K562 (cell line): ENCODE results near the gene RNU6-9. TPM values are rescaled to one million over a fixed set of nuclear protein-coding genes. Genes with fewer than 3 reads are reported as not detected.

Experiments
- ATAC-seq: fragments of 200-7000 bp; cut with Tn5 transposase; 3 replicates; pipeline ENCODE4 v1.9.1; 2020; ENCODE audit warnings: moderate library complexity
- BruUV-seq: library from RNA; stranded (reverse); fragments of 400-500 nt; replicated peaks from 2 replicates; lab custom pipeline; 2021; lab: Mats Ljungman, UMichigan
- CTCF ChIA-PET: fragments of 300-600 bp; formaldehyde crosslinking; extraction: SDS; loops from one replicate; lab custom pipeline; 2021; ENCODE audit warnings: low intra/inter-chr PET ratio; lab: Yijun Ruan, JAX
- POLR2A ChIA-PET: fragments of 300-600, 350-650 bp; sonication (Branson Sonifier 250); formaldehyde crosslinking; extraction: SDS; loops from one replicate; lab custom pipeline; 2021; ENCODE audit warnings: antibody characterized with exemption, inconsistent platforms; lab: Yijun Ruan, JAX
- DNase-seq, 4 experiments: peaks; one replicate each; pipeline versions ENCODE4 v3.0.0 to v3.0.0-alpha.2; 2011 to 2018; ENCODE audit warnings: low spot score in 3 of 4, mixed read lengths in 3 of 4; ENCODE audit errors: extremely low read depth in 1 of 4
- FAIRE-seq: peaks from 2 replicates; lab custom pipeline; 2011; peaks lifted over from hg19 to GRCh38; lab: Jason Lieb, UNC
- H2AFZ ChIP-seq: 2 replicates; pipeline ENCODE4 v1.6.0; 2011; ENCODE audit warnings: low read depth, low read length, control low read depth, inconsistent platforms
- H3K27ac ChIP-seq: fragments of 200-600 bp; 3 replicates; pipeline ENCODE4 v1.8.0; 2011; ENCODE audit warnings: low read depth, mild to moderate bottlenecking, control low read depth, inconsistent platforms, low read length, moderate library complexity, mixed read lengths; ENCODE audit errors: extremely low read depth
- H3K27me3 ChIP-seq, 2 experiments: fragments of 300-600 bp in 1 of 2; 2 replicates in 1 of 2; 3 replicates in 1 of 2; pipeline versions ENCODE4 v1.6.0 to v1.8.0; 2011; ENCODE audit warnings: inconsistent platforms in 2 of 2, low read length in 2 of 2, mild to moderate bottlenecking in 1 of 2, mixed read lengths in 1 of 2, moderate library complexity in 1 of 2; ENCODE audit not compliant: control insufficient read depth in 2 of 2, insufficient read depth in 2 of 2
- H3K36me3 ChIP-seq: fragments of 300-600 bp; 3 replicates; pipeline ENCODE4 v1.8.0; 2011; ENCODE audit warnings: mild to moderate bottlenecking, low read length, inconsistent platforms; ENCODE audit not compliant: control insufficient read depth, insufficient read depth
- H3K4me1 ChIP-seq, 2 experiments: fragments of 200-600 bp in 1 of 2; replicated peaks in 1 of 2; 2 replicates in 1 of 2; 3 replicates in 1 of 2; pipeline versions ENCODE4 v1.5.1 to v1.8.0; 2011; ENCODE audit warnings: inconsistent platforms in 2 of 2, low read length in 2 of 2, mild to moderate bottlenecking in 1 of 2, mixed read lengths in 1 of 2, moderate library complexity in 1 of 2; ENCODE audit not compliant: control insufficient read depth in 2 of 2, insufficient read depth in 2 of 2
- H3K4me2 ChIP-seq: 2 replicates; pipeline ENCODE4 v1.6.1; 2011; ENCODE audit warnings: low read length, control low read depth, inconsistent platforms, mixed read lengths; ENCODE audit not compliant: insufficient read depth
- H3K4me3 ChIP-seq: fragments of 200-600 bp; sonication (generic), shearing (Covaris generic); 2 replicates; pipeline ENCODE4 v1.5.1; 2016; ENCODE audit warnings: control low read depth, inconsistent platforms
- H3K79me2 ChIP-seq: fragments of 200-600 bp; 3 replicates; pipeline ENCODE4 v1.8.0; 2011; ENCODE audit warnings: low read length, inconsistent platforms; ENCODE audit not compliant: control insufficient read depth, insufficient read depth
- H3K9ac ChIP-seq, 2 experiments: 2 replicates each; pipeline versions ENCODE4 v1.6.0 to v1.6.1; 2011; ENCODE audit warnings: low read depth in 2 of 2, low read length in 2 of 2, control low read depth in 1 of 2, inconsistent platforms in 1 of 2, mild to moderate bottlenecking in 1 of 2, mixed read lengths in 1 of 2; ENCODE audit not compliant: insufficient read depth in 1 of 2
- H3K9me1 ChIP-seq: one replicate; pipeline ENCODE4 v1.6.0; 2011; ENCODE audit warnings: inconsistent platforms, mild to moderate bottlenecking, low read length, moderate library complexity; ENCODE audit not compliant: control insufficient read depth, insufficient read depth
- H3K9me3 ChIP-seq: replicated peaks from 2 replicates; pipeline ENCODE4 v1.5.1; 2011; ENCODE audit warnings: low read depth, low read length, inconsistent platforms; ENCODE audit not compliant: control insufficient read depth, insufficient read depth
- H4K20me1 ChIP-seq: replicated peaks from 2 replicates; pipeline ENCODE4 v1.6.1; 2011; ENCODE audit warnings: low read length, inconsistent platforms, mixed read lengths; ENCODE audit not compliant: control insufficient read depth, insufficient read depth
- KHSRP ChIP-seq: fragments of 450-650 bp; IDR thresholded peaks from 2 replicates; pipeline ENCODE4 v1.6.1; 2017
- NR4A1 ChIP-seq, 2 experiments: fragments of 250-450 bp in 1 of 2; fragments of 450-650 bp in 1 of 2; sonication (Bioruptor Pico) in 1 of 2; IDR thresholded peaks; 2 replicates each; pipeline versions ENCODE4 v1.4.0 to v1.6.1; 2016 to 2020; ENCODE audit warnings: mild to moderate bottlenecking in 2 of 2, missing compliant biosample characterization in 1 of 2, missing genetic modification characterization in 1 of 2, moderate library complexity in 1 of 2
- PYGO2 ChIP-seq: fragments of 450-650 bp; IDR thresholded peaks from 2 replicates; pipeline ENCODE4 v1.6.1; 2016; ENCODE audit warnings: mild to moderate bottlenecking, missing genetic modification characterization, moderate library complexity, missing compliant biosample characterization
- ZNF445 ChIP-seq: fragments of 250-450 bp; sonication (Bioruptor Pico); IDR thresholded peaks from 2 replicates; pipeline ENCODE4 v1.4.0; 2020; ENCODE audit warnings: low read depth, mild to moderate bottlenecking, moderate library complexity
- ZNF77 ChIP-seq: fragments of 250-450 bp; sonication (Bioruptor Pico); IDR thresholded peaks from 2 replicates; pipeline ENCODE4 v1.5.0; 2020
- WGBS: fragments of 100-300 bp; shearing (Covaris generic); methylation state at CpG from one replicate; pipeline ENCODE4 v1.1.6; 2016; ENCODE audit warnings: low coverage, mixed read lengths; ENCODE audit not compliant: insufficient coverage; ENCODE audit errors: missing lambda C conversion rate; 5-methylcytosine and 5-hydroxymethylcytosine counted together
- in situ Hi-C: fragments of 300-500 bp; cut with MboI; formaldehyde crosslinking; loops from 4 replicates; pipeline ENCODE4 v1.15.0; 2018; ENCODE audit warnings: inconsistent platforms, mixed read lengths
- intact Hi-C: fragments of 100-400 bp; cut with micrococcal nuclease; formaldehyde crosslinking; loops from 2 replicates; pipeline ENCODE4 v1.14.2; 2022
- polyA plus RNA-seq, 8 experiments: library from polyadenylated mRNA; depleted of rRNA in 4 of 8; stranded (reverse) in 5 of 8; unstranded in 3 of 8; fragments of >200 nt; fragmentation: Nextera tagmentation in 2 of 8; fragmentation: Illumina TruSeq in 1 of 8; extraction: Ambion mirVana in 2 of 8; extraction: Trizol in 1 of 8; gene quantifications; 2 replicates each; pipeline versions ENCODE4 v1.2.1 to v1.2.3, GENCODE V29; 2011 to 2014; ENCODE audit warnings: inconsistent platforms in 1 of 8, missing spikeins in 1 of 8
- total RNA-seq, 7 experiments: library from RNA; depleted of rRNA in 6 of 7; stranded (reverse); fragments of >200 nt in 6 of 7; fragmentation: Illumina TruSeq in 2 of 7; extraction: Trizol in 2 of 7; gene quantifications; 2 replicates each; pipeline versions ENCODE4 v1.2.1 to v1.2.3, GENCODE V29; 2011 to 2021; ENCODE audit warnings: low replicate concordance in 1 of 7
- TF ChIP-seq, protein P1 (sequence below): fragments of 450-650 bp; formaldehyde crosslinking; conservative IDR thresholded peaks from 2 replicates; pipeline ENCODE4 v1.4.0; 2022; ENCODE audit warnings: mild to moderate bottlenecking, missing genetic modification characterization
- TF ChIP-seq, protein P2 (sequence below): sonication (generic); formaldehyde crosslinking; IDR thresholded peaks from 2 replicates; pipeline ENCODE4 v1.8.0; 2022; ENCODE audit warnings: mild to moderate bottlenecking, missing genetic modification reagents
- TF ChIP-seq, protein P3 (sequence below): fragments of 450-650 bp; formaldehyde crosslinking; IDR thresholded peaks from 2 replicates; pipeline ENCODE4 v1.4.0; 2020; ENCODE audit warnings: mild to moderate bottlenecking, moderate library complexity
- TF ChIP-seq, protein P4 (sequence below): fragments of 250-450 bp; sonication (Bioruptor Pico); IDR thresholded peaks from 2 replicates; pipeline ENCODE4 v1.8.0; 2022; ENCODE audit warnings: moderate library complexity, mild to moderate bottlenecking, inconsistent platforms

RNU6-9 gene
- total and polyA plus RNA-seq, 9 of the 15 experiments (the other 6 are each of a cell fraction or from before 2014, with no cell fraction given), result not detected

DNA sequence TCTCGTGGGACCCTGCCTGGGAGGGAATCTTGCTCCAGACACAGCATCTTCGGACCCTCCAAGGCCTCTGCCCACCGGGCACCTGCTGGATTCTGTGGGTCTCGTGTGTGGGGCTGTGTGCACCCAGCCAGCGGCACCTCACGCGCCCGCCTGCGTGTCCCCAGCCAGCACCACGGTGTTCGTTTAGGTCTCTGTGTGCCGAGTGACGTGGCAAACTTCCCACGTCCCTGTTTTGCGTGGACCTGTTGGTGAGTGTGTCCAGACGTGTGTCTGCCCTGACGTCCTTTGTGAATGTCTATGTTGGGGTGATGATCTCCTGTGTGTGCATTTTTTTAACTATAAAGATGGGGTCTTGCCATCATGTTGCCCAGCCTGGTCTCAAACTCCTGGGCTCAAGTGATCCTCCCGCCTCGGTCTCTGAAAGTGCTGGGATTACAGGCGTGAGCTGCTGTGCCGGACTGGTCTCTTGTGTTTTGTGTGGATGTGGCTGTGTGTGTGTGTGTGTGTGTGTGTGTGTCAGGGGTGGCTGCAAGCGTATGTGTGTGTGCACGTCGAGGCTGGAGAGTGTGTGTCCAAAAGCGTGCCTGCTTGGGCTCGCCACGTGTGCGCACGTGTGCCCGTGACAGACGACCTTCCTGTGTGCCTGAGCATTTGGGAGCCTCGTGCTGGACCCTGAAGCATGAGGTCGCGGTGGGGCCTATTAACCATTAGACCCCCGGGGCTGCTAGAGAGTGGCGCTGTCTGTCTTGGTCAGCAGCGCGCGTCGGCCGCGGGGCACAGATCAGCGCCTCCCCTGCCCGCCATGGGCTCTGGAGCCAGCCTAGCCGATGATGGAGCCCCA is 48.2 kb downstream of the RNU6-9 start:
- Histone ChIP-seq H3K4me2 (no peak overlapping the region), H4K20me1 (peaks cover 27% of the 10 kb centered on the region), H3K27me3 (no peaks in the 10 kb centered on the region), H3K36me3 (peaks cover 69% of the 10 kb centered on the region; the same call in 2 of the 3 replicates), H3K4me1 (peaks cover 13 to 67% of the 10 kb centered on the region in 2 experiments), H3K79me2 (peaks cover 83% of the 10 kb centered on the region), H3K9me1 (peaks cover 10% of the 10 kb centered on the region), H3K27ac (no peak overlapping the region), H3K4me3 (no peak overlapping the region), H3K9me3 (no peaks in the 10 kb centered on the region), H2AFZ (no peak overlapping the region), H3K9ac (no peak overlapping the region)
- ChIA-PET POLR2A (interaction anchor here (1.3 to 1.6 kb wide), 2 partner anchors 9 to 12 kb away, joined by 4 read pairs; no protein-coding TSS in a partner anchor), CTCF (no interaction called here)
- no peak for DNase-seq
- no peak for ATAC-seq
- TF ChIP-seq ZNF77 (CRISPR knock-in tag) (no peak), KHSRP (no peak), NR4A1 (CRISPR knock-in tag; IDR thresholded peaks at IDR 0.05) (no peak), NR4A1 (tag; IDR thresholded peaks at IDR 0.05) (no peak), ZNF445 (CRISPR knock-in tag) (no peak), PYGO2 (tag) (no peak)
- TF ChIP-seq, protein P1, sequence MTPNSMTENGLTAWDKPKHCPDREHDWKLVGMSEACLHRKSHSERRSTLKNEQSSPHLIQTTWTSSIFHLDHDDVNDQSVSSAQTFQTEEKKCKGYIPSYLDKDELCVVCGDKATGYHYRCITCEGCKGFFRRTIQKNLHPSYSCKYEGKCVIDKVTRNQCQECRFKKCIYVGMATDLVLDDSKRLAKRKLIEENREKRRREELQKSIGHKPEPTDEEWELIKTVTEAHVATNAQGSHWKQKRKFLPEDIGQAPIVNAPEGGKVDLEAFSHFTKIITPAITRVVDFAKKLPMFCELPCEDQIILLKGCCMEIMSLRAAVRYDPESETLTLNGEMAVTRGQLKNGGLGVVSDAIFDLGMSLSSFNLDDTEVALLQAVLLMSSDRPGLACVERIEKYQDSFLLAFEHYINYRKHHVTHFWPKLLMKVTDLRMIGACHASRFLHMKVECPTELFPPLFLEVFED, result no peak
- TF ChIP-seq, protein P2, sequence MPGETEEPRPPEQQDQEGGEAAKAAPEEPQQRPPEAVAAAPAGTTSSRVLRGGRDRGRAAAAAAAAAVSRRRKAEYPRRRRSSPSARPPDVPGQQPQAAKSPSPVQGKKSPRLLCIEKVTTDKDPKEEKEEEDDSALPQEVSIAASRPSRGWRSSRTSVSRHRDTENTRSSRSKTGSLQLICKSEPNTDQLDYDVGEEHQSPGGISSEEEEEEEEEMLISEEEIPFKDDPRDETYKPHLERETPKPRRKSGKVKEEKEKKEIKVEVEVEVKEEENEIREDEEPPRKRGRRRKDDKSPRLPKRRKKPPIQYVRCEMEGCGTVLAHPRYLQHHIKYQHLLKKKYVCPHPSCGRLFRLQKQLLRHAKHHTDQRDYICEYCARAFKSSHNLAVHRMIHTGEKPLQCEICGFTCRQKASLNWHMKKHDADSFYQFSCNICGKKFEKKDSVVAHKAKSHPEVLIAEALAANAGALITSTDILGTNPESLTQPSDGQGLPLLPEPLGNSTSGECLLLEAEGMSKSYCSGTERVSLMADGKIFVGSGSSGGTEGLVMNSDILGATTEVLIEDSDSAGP (CRISPR knock-in tag), result no peak
- TF ChIP-seq, protein P3, sequence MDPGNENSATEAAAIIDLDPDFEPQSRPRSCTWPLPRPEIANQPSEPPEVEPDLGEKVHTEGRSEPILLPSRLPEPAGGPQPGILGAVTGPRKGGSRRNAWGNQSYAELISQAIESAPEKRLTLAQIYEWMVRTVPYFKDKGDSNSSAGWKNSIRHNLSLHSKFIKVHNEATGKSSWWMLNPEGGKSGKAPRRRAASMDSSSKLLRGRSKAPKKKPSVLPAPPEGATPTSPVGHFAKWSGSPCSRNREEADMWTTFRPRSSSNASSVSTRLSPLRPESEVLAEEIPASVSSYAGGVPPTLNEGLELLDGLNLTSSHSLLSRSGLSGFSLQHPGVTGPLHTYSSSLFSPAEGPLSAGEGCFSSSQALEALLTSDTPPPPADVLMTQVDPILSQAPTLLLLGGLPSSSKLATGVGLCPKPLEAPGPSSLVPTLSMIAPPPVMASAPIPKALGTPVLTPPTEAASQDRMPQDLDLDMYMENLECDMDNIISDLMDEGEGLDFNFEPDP (CRISPR knock-in tag), result no peak
- TF ChIP-seq, protein P4, sequence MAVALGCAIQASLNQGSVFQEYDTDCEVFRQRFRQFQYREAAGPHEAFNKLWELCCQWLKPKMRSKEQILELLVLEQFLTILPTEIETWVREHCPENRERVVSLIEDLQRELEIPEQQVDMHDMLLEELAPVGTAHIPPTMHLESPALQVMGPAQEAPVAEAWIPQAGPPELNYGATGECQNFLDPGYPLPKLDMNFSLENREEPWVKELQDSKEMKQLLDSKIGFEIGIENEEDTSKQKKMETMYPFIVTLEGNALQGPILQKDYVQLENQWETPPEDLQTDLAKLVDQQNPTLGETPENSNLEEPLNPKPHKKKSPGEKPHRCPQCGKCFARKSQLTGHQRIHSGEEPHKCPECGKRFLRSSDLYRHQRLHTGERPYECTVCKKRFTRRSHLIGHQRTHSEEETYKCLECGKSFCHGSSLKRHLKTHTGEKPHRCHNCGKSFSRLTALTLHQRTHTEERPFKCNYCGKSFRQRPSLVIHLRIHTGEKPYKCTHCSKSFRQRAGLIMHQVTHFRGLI (CRISPR knock-in tag), result no peak
- 94% methylated on average over 40 of the region's 45 CpGs for WGBS
- intact Hi-C loops, result no loop called here
- in situ Hi-C loops, result no loop called here
- no TSS peak for BruUV-seq
- no peak for FAIRE-seq
